ENCODE measurements around the gene ZFHX3. TPM values are rescaled to one million over a fixed set of nuclear protein-coding genes. Genes with fewer than 3 reads are reported as not detected.

Gene ZFHX3
- total RNA-seq, 6 experiments from 2014 or later, result 14.5 to 25.8 (median 15.8) TPM

- DNase-seq, result no peak
- Mint-ChIP-seq H3K27me3 (ENCODE audit: insufficient read depth) (no peaks in the 10 kb centered on the region; the same call in none of the 2 replicates), H3K9me3 (no peaks in the 10 kb centered on the region), H3K27ac (peak overlapping the region; percentile 70), H3K4me1 (ENCODE audit: low read depth) (peaks cover 81% of the 10 kb centered on the region), H3K4me3 (peak overlapping the region; percentile 12), H3K36me3 (ENCODE audit: low read depth) (peaks cover 8% of the 10 kb centered on the region)
- TF ChIP-seq CTCF (IDR thresholded peaks at IDR 0.05), result no peak
Measured at GRCh38 chr16:72985995-72986394, 61.9 kb downstream of the ZFHX3 start.

GRCh38 chr16:72985148-72985941, 62.6 kb downstream of the ZFHX3 start:
- no peak for TF ChIP-seq CTCF (IDR thresholded peaks at IDR 0.05)
- peaks cover 75% of the 10 kb centered on the region for H3K4me1 Mint-ChIP-seq (ENCODE audit: low read depth)
- H3K36me3 Mint-ChIP-seq (ENCODE audit: low read depth), result peaks cover 8% of the 10 kb centered on the region
- no peaks in the 10 kb centered on the region for H3K9me3 Mint-ChIP-seq
- H3K27ac Mint-ChIP-seq, result peak overlapping the region; percentile 70
- peak overlapping the region; percentile 12 for H3K4me3 Mint-ChIP-seq
- peak; percentile 48 for DNase-seq
- no peaks in the 10 kb centered on the region; the same call in none of the 2 replicates for H3K27me3 Mint-ChIP-seq (ENCODE audit: insufficient read depth)

GRCh38 chr16:72983728-72984350, 64.1 kb downstream of the ZFHX3 start:
- no peak for TF ChIP-seq CTCF (IDR thresholded peaks at IDR 0.05)
- Mint-ChIP-seq H3K9me3 (no peaks in the 10 kb centered on the region), H3K27ac (no peak overlapping the region; the same call in 1 of the 2 replicates), H3K27me3 (ENCODE audit: insufficient read depth) (no peaks in the 10 kb centered on the region; the same call in none of the 2 replicates), H3K36me3 (ENCODE audit: low read depth) (peaks cover 8% of the 10 kb centered on the region), H3K4me3 (no peak overlapping the region), H3K4me1 (ENCODE audit: low read depth) (peaks cover 60% of the 10 kb centered on the region)
- DNase-seq, result no peak

- Mint-ChIP-seq H3K4me1 (ENCODE audit: low read depth) (peaks cover 54% of the 10 kb centered on the region), H3K27ac (no peak overlapping the region; the same call in 1 of the 2 replicates)
Measured at GRCh38 chr16:72983241-72983640, 64.7 kb downstream of the ZFHX3 start.

GRCh38 chr16:72979974-72980373, 68.0 kb downstream of the ZFHX3 start:
- Mint-ChIP-seq H3K4me1 (ENCODE audit: low read depth) (peaks cover 26% of the 10 kb centered on the region), H3K4me3 (no peak overlapping the region), H3K9me3 (no peaks in the 10 kb centered on the region), H3K36me3 (ENCODE audit: low read depth) (peaks cover 11% of the 10 kb centered on the region; the same call in 1 of the 2 replicates), H3K27ac (no peak overlapping the region), H3K27me3 (ENCODE audit: insufficient read depth) (no peaks in the 10 kb centered on the region; the same call in none of the 2 replicates)
- no peak for DNase-seq
- TF ChIP-seq CTCF (IDR thresholded peaks at IDR 0.05), result no peak

More at GRCh38 chr16:72983241-72983640, 64.7 kb downstream of the ZFHX3 start:
- Mint-ChIP-seq H3K4me3 (no peak overlapping the region), H3K36me3 (ENCODE audit: low read depth) (peaks cover 11% of the 10 kb centered on the region), H3K9me3 (no peaks in the 10 kb centered on the region), H3K27me3 (ENCODE audit: insufficient read depth) (no peaks in the 10 kb centered on the region; the same call in none of the 2 replicates)
- TF ChIP-seq CTCF (IDR thresholded peaks at IDR 0.05), result no peak
- no peak for DNase-seq

All from HFFc6 (cell line).